Endothelial cell of umbilical vein (primary cell): ENCODE results near the gene GPSM1. TPM values are rescaled to one million over a fixed set of nuclear protein-coding genes. Genes with fewer than 3 reads are reported as not detected.

Experiments used
- BruUV-seq: library from RNA; stranded (reverse); fragments of 400-500 nt; replicated peaks from 2 replicates; lab custom pipeline; 2021; lab: Mats Ljungman, UMichigan
- CTCF ChIA-PET: fragments of 300-600, 350-600 bp; sonication (Branson Sonifier 250); formaldehyde crosslinking; loops from one replicate; lab custom pipeline; 2021; ENCODE audit warnings: antibody characterized with exemption, inconsistent platforms; lab: Charles Lee
- POLR2A ChIA-PET: fragments of 300-600, 350-600 bp; sonication (Branson Sonifier 250); formaldehyde crosslinking; loops from one replicate; lab custom pipeline; 2021; ENCODE audit warnings: antibody characterized with exemption, inconsistent platforms; lab: Charles Lee
- DNase-seq: peaks from one replicate; pipeline ENCODE4 v3.0.0-alpha.2; 2011; ENCODE audit warnings: low read depth, low spot score
- FAIRE-seq: peaks from 2 replicates; lab custom pipeline; 2011; peaks lifted over from hg19 to GRCh38; lab: Jason Lieb, UNC
- H2AFZ ChIP-seq: 2 replicates; pipeline ENCODE4 v1.6.0; 2012; ENCODE audit warnings: low read depth, low read length, control low read depth, inconsistent platforms
- H3K27ac ChIP-seq: 2 replicates; pipeline ENCODE4 v1.5.1; 2011; ENCODE audit warnings: low read depth, mild to moderate bottlenecking, control low read depth, low read length, moderate library complexity; ENCODE audit not compliant: insufficient read depth
- H3K27me3 ChIP-seq, 2 experiments: 2 replicates each; pipeline versions ENCODE4 v1.6.0 to v1.6.1; 2011; ENCODE audit warnings: low read length in 2 of 2, mixed read lengths in 1 of 2; ENCODE audit not compliant: control insufficient read depth in 2 of 2, insufficient read depth in 2 of 2
- H3K36me3 ChIP-seq, 2 experiments: 2 replicates in 1 of 2; 3 replicates in 1 of 2; pipeline ENCODE4 v1.5.1; 2011; ENCODE audit warnings: low read length in 2 of 2, mild to moderate bottlenecking in 1 of 2, moderate library complexity in 1 of 2; ENCODE audit not compliant: control insufficient read depth in 2 of 2, insufficient read depth in 2 of 2; ENCODE audit errors: extremely low read depth in 1 of 2
- H3K4me1 ChIP-seq: 3 replicates; pipeline ENCODE4 v1.5.1; 2011; ENCODE audit warnings: mild to moderate bottlenecking, low read length; ENCODE audit not compliant: control insufficient read depth, insufficient read depth; ENCODE audit errors: extremely low read depth
- H3K4me2 ChIP-seq: 2 replicates; pipeline ENCODE4 v1.6.1; 2011; ENCODE audit warnings: low read length, control low read depth, mixed read lengths; ENCODE audit not compliant: insufficient read depth
- H3K4me3 ChIP-seq, 3 experiments: fragments of 200-600 bp in 1 of 3; sonication (generic), shearing (Covaris generic) in 1 of 3; replicated peaks in 1 of 3; 2 replicates each; pipeline ENCODE4 v1.5.1; 2011 to 2016; ENCODE audit warnings: control low read depth in 3 of 3, low read length in 3 of 3, mild to moderate bottlenecking in 2 of 3, inconsistent platforms in 1 of 3, low read depth in 1 of 3, moderate library complexity in 1 of 3; ENCODE audit not compliant: insufficient read depth in 1 of 3
- H3K79me2 ChIP-seq: 2 replicates; pipeline ENCODE4 v1.6.0; 2012; ENCODE audit warnings: low read length, inconsistent platforms; ENCODE audit not compliant: control insufficient read depth, insufficient read depth
- H3K9ac ChIP-seq: replicated peaks from 2 replicates; pipeline ENCODE3; 2011; ENCODE audit warnings: low read length, control low read depth; ENCODE audit not compliant: insufficient read depth; ENCODE audit errors: extremely low read depth
- H3K9me1 ChIP-seq: replicated peaks from 3 replicates; pipeline ENCODE4 v1.6.0; 2011; ENCODE audit warnings: mild to moderate bottlenecking, low read length; ENCODE audit not compliant: control insufficient read depth, insufficient read depth; ENCODE audit errors: extremely low read depth
- H3K9me3 ChIP-seq: replicated peaks from 2 replicates; pipeline ENCODE4 v1.5.1; 2012; ENCODE audit warnings: low read length, inconsistent platforms; ENCODE audit not compliant: control insufficient read depth, insufficient read depth
- H4K20me1 ChIP-seq: replicated peaks from 2 replicates; pipeline ENCODE3; 2011; ENCODE audit warnings: mild to moderate bottlenecking, low read length; ENCODE audit not compliant: control insufficient read depth, insufficient read depth; ENCODE audit errors: extremely low read depth
- CTCF ChIP-seq, 2 donors: IDR thresholded peaks; 1 replicate in 1 of 2; 2 replicates in 1 of 2; pipeline ENCODE4 v1.5.1; 2011; ENCODE audit warnings: low read length in 2 of 2, mild to moderate bottlenecking in 2 of 2, moderate library complexity in 2 of 2, control low read depth in 1 of 2, inconsistent platforms in 1 of 2, low read depth in 1 of 2; ENCODE audit not compliant: insufficient read depth in 1 of 2; ENCODE audit errors: extremely low read depth in 1 of 2
- EZH2 ChIP-seq: IDR thresholded peaks from 2 replicates; pipeline ENCODE4 v1.6.1; 2012; ENCODE audit warnings: borderline replicate concordance, low read depth, mild to moderate bottlenecking, moderate library complexity, low read length, inconsistent platforms; ENCODE audit not compliant: severe bottlenecking
- FOS ChIP-seq: IDR thresholded peaks from 2 replicates; pipeline ENCODE4 v1.6.1; 2011; ENCODE audit warnings: mild to moderate bottlenecking, low read length, moderate library complexity, borderline replicate concordance; ENCODE audit not compliant: insufficient read depth
- GATA2 ChIP-seq: IDR thresholded peaks from 2 replicates; pipeline ENCODE4 v1.7.0; 2011; ENCODE audit warnings: low read depth, mild to moderate bottlenecking, moderate library complexity, mixed read lengths, low read length; ENCODE audit not compliant: insufficient read length, insufficient read depth
- POLR2AphosphoS5 ChIP-seq: IDR thresholded peaks from 2 replicates; pipeline ENCODE4 v1.6.1; 2012; ENCODE audit warnings: low read depth, mild to moderate bottlenecking, control low read depth, low read length, moderate library complexity; ENCODE audit not compliant: insufficient read depth
- dilution Hi-C: fragments of 300-500 bp; cut with MboI; formaldehyde crosslinking; loops from one replicate; pipeline ENCODE4 v1.15.0; 2019; ENCODE audit warnings: low sequenced_read_pairs; ENCODE audit not compliant: extremely low pct_ligation_motif_present
- intact Hi-C: fragments of 100-400 bp; cut with micrococcal nuclease; formaldehyde crosslinking; loops from one replicate; pipeline ENCODE4 v1.10.0; 2022
- polyA plus RNA-seq, 4 experiments: library from polyadenylated mRNA; depleted of rRNA in 3 of 4; stranded (reverse) in 3 of 4; unstranded in 1 of 4; fragments of >200 nt; gene quantifications; 2 replicates each; pipeline versions ENCODE4 v1.2.1 to v1.2.3, GENCODE V29; 2011 to 2012; ENCODE audit warnings: missing spikeins in 1 of 4
- total RNA-seq: library from RNA; stranded (reverse); gene quantifications from 2 replicates; pipeline ENCODE4 v1.2.3, GENCODE V29; 2021
- TF ChIP-seq, protein P1 (sequence below): IDR thresholded peaks from 2 replicates; pipeline ENCODE4 v1.6.1; 2011; ENCODE audit not compliant: insufficient read depth, insufficient read length

GPSM1 gene
- total and polyA plus RNA-seq, 2 donors (not counting 3 experiments of a cell fraction or from before 2014, with no cell fraction given), result 34.6 to 47.1 TPM

DNA sequence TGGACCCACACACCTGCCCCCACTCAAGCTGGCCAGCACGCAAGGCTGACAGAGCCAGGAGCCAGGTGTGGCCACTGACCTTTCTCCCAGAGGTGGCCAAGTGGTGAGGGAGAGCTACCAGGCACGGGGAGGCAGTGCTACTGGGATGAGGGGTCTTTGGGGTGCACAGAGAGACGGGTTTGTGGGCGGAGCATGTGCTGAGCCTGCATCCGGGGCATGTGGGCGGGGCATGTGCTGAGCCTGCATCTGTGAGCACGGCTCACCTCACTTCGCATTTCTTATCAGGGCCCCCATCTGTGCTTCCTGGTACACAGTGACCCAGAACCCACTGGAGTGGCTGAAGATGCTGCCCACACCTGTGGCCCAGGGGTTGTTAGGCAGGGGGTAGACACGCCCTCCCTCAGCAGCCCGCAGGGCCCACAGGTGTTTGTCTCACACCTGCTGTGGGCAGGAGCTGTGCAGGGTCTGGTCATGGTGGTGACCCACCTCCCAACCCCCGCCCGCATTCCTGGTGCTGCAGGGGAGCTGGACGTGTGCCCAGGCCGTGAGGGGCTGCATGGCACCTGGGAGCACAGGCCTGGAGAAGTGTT, 45.0 kb upstream of the GPSM1 start:
- TF ChIP-seq FOS, result no peak
- TF ChIP-seq CTCF (IDR thresholded peaks at IDR 0.05; ENCODE audit: extremely low read depth in 1 of 2, insufficient read depth in 1 of 2, low read depth in 1 of 2, low read length in 2 of 2), result no peak
- TF ChIP-seq, protein P1, sequence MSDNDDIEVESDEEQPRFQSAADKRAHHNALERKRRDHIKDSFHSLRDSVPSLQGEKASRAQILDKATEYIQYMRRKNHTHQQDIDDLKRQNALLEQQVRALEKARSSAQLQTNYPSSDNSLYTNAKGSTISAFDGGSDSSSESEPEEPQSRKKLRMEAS, result no peak
- no peak for TF ChIP-seq EZH2
- no peak for TF ChIP-seq POLR2AphosphoS5
- peak; percentile 12 for TF ChIP-seq GATA2
- intact Hi-C loops (loop anchor here (10.0 kb wide), 2 partner anchors 318 to 678 kb away; partner anchors contain the start of gene UBAC1), dilution Hi-C loops (no loop called here)
- Histone ChIP-seq H3K9me3 (no peaks in the 10 kb centered on the region), H2AFZ (no peak overlapping the region), H3K27ac (no peak overlapping the region), H3K4me1 (no peaks in the 10 kb centered on the region), H4K20me1 (no peaks in the 10 kb centered on the region), H3K36me3 (no peaks in the 10 kb centered on the region), H3K9me1 (no peaks in the 10 kb centered on the region), H3K4me2 (no peak overlapping the region), H3K27me3 (peaks cover 0 to 2% of the 10 kb centered on the region in 2 experiments), H3K4me3 (no peak overlapping the region), H3K9ac (no peak overlapping the region), H3K79me2 (no peaks in the 10 kb centered on the region)
- no TSS peak for BruUV-seq
- no peak for DNase-seq
- no peak for FAIRE-seq
- POLR2A ChIA-PET, result no interaction called here
- CTCF ChIA-PET, result interaction anchor here (1.0 to 3.8 kb wide), 6 partner anchors 15 to 149 kb away, joined by 3 to 16 read pairs (median 4); no protein-coding TSS in a partner anchor
